SHP77 treated with DMSO at 0.1 percent for 48 hours (cell line): ENCODE results near the gene FLVCR1.
"Not testable (repeated sequence)": the region's sequence is repeated elsewhere in the genome, so short reads cannot be mapped to it uniquely, and the experiment has no call there.

ENCODE experiments used
- DNase-seq: peaks from one replicate; lab custom pipeline; 2025; lab: John Stamatoyannopoulos, UW

The FLVCR1 gene

GRCh38 chr1:212857992-212858460 lies at the start of gene FLVCR1:
Gene FLVCR1 (plus strand): TSS chr1:212858275. CDS start chr1:212858453, 178 bp downstream.
- peak; percentile 94 for DNase-seq

GRCh38 chr1:212814537-212815334 lies 43.3 kb upstream of the FLVCR1 start:
- DNase-seq = peak; percentile 68

- no peak for DNase-seq
Measured at GRCh38 chr1:212816567-212817278, 41.4 kb upstream of the FLVCR1 start.

- DNase-seq = no peak
Measured at GRCh38 chr1:212819726-212820125, 38.3 kb upstream of the FLVCR1 start.

- no peak for DNase-seq
Measured at GRCh38 chr1:212820969-212821368, 37.1 kb upstream of the FLVCR1 start.

- no peak for DNase-seq
Measured at GRCh38 chr1:212822956-212823355, 35.1 kb upstream of the FLVCR1 start.

- DNase-seq = no peak
Measured at GRCh38 chr1:212824201-212824600, 33.9 kb upstream of the FLVCR1 start.

GRCh38 chr1:212825798-212826452 lies 32.1 kb upstream of the FLVCR1 start:
- no peak for DNase-seq

GRCh38 chr1:212827171-212827776 lies 30.8 kb upstream of the FLVCR1 start:
- no peak for DNase-seq

- no peak for DNase-seq
Measured at GRCh38 chr1:212827831-212828278, 30.2 kb upstream of the FLVCR1 start.

GRCh38 chr1:212828395-212828794 lies 29.7 kb upstream of the FLVCR1 start:
- DNase-seq = no peak

- DNase-seq = not testable (repeated sequence)
Measured at GRCh38 chr1:212833211-212834207, 24.6 kb upstream of the FLVCR1 start.

GRCh38 chr1:212838145-212838544 lies 19.9 kb upstream of the FLVCR1 start:
- no peak for DNase-seq

- not testable (repeated sequence) for DNase-seq
Measured at GRCh38 chr1:212844521-212844920, 13.6 kb upstream of the FLVCR1 start.

GRCh38 chr1:212847549-212847948 lies 10.5 kb upstream of the FLVCR1 start, which contains the start of gene SPATA45:
Gene SPATA45 (minus strand): TSS chr1:212847649. CDS start chr1:212836149, 11,500 bp downstream.
- DNase-seq = no peak

GRCh38 chr1:212852105-212852688 lies 5.9 kb upstream of the FLVCR1 start:
- no peak for DNase-seq

GRCh38 chr1:212853658-212854057 lies 4.4 kb upstream of the FLVCR1 start:
- no peak for DNase-seq

- DNase-seq = no peak
Measured at GRCh38 chr1:212856755-212857154, 1.3 kb upstream of the FLVCR1 start.

GRCh38 chr1:212858461-212859265 lies 588 bp downstream of the FLVCR1 start:
- peak; percentile 45 for DNase-seq
